Progenitor cell of endocrine pancreas (in vitro differentiated cells): Measurements from ENCODE around the gene EME1. TPM values are rescaled to one million over a fixed set of nuclear protein-coding genes. Genes with fewer than 3 reads are reported as not detected.
A peak's percentile ranks its signal among the peaks of the same experiment; 100 is the strongest.
"Not testable (repeated sequence)": the region's sequence is repeated elsewhere in the genome, so short reads cannot be mapped to it uniquely, and the experiment has no call there.

Experiments used
- DNase-seq: peaks from one replicate; pipeline ENCODE4 v3.0.0; 2021; ENCODE audit warnings: low spot score; ENCODE audit not compliant: unreplicated experiment
- H3K27ac Mint-ChIP-seq: 2 replicates; pipeline ENCODE4 v1.8.0; 2021; ENCODE audit warnings: mild to moderate bottlenecking, moderate library complexity, mixed read lengths
- H3K27me3 Mint-ChIP-seq: 2 replicates; pipeline ENCODE4 v1.8.0; 2021; ENCODE audit warnings: mixed read lengths
- H3K36me3 Mint-ChIP-seq: 2 replicates; pipeline ENCODE4 v1.8.0; 2022; ENCODE audit warnings: mixed read lengths; ENCODE audit not compliant: insufficient read depth
- H3K4me1 Mint-ChIP-seq: 2 replicates; pipeline ENCODE4 v1.8.0; 2021; ENCODE audit warnings: low read depth, mixed read lengths
- H3K4me3 Mint-ChIP-seq: 2 replicates; pipeline ENCODE4 v1.8.0; 2021; ENCODE audit warnings: low read depth, mild to moderate bottlenecking, moderate library complexity, mixed read lengths
- H3K9me3 Mint-ChIP-seq: 2 replicates; pipeline ENCODE4 v1.8.0; 2021; ENCODE audit warnings: low read depth, mixed read lengths
- total RNA-seq: library from RNA; stranded (reverse); gene quantifications from 2 replicates; pipeline ENCODE4 v1.2.1, GENCODE V29; 2021
- TF ChIP-seq, protein P1 (sequence below): fragments of 200-600 bp; sonication (generic); IDR thresholded peaks from one replicate; pipeline ENCODE4 v1.5.0; 2021; ENCODE audit warnings: antibody characterized with exemption, mild to moderate bottlenecking; ENCODE audit not compliant: unreplicated experiment

EME1 gene
- total RNA-seq, 1 donor from 2014 or later = 10.1 TPM

DNA sequence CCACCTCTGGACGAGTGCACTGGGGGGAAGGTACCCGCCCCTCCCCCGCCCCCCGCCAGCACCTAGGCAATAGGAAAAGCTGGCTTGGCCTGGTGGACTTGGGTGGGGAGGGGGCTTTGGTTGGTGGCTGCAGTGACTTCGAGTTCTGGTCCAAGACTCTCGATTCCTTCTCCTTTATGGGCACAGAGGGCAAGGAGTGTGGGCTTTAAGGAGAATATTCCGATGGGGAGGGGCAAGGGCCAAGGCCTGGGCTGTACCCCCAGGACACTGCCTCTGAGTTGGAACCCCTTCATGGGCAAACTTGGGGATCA is 53.4 kb downstream of the EME1 start:
- H3K27me3 Mint-ChIP-seq = no peaks in the 10 kb centered on the region
- TF ChIP-seq, protein P1, sequence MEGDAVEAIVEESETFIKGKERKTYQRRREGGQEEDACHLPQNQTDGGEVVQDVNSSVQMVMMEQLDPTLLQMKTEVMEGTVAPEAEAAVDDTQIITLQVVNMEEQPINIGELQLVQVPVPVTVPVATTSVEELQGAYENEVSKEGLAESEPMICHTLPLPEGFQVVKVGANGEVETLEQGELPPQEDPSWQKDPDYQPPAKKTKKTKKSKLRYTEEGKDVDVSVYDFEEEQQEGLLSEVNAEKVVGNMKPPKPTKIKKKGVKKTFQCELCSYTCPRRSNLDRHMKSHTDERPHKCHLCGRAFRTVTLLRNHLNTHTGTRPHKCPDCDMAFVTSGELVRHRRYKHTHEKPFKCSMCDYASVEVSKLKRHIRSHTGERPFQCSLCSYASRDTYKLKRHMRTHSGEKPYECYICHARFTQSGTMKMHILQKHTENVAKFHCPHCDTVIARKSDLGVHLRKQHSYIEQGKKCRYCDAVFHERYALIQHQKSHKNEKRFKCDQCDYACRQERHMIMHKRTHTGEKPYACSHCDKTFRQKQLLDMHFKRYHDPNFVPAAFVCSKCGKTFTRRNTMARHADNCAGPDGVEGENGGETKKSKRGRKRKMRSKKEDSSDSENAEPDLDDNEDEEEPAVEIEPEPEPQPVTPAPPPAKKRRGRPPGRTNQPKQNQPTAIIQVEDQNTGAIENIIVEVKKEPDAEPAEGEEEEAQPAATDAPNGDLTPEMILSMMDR = no peak
- peak overlapping the region; percentile 52 for H3K27ac Mint-ChIP-seq
- peak overlapping the region; percentile 74 for H3K4me3 Mint-ChIP-seq
- DNase-seq = no peak
- H3K9me3 Mint-ChIP-seq = no peaks in the 10 kb centered on the region
- peaks cover 53% of the 10 kb centered on the region for H3K4me1 Mint-ChIP-seq
- no peaks in the 10 kb centered on the region for H3K36me3 Mint-ChIP-seq

DNA sequence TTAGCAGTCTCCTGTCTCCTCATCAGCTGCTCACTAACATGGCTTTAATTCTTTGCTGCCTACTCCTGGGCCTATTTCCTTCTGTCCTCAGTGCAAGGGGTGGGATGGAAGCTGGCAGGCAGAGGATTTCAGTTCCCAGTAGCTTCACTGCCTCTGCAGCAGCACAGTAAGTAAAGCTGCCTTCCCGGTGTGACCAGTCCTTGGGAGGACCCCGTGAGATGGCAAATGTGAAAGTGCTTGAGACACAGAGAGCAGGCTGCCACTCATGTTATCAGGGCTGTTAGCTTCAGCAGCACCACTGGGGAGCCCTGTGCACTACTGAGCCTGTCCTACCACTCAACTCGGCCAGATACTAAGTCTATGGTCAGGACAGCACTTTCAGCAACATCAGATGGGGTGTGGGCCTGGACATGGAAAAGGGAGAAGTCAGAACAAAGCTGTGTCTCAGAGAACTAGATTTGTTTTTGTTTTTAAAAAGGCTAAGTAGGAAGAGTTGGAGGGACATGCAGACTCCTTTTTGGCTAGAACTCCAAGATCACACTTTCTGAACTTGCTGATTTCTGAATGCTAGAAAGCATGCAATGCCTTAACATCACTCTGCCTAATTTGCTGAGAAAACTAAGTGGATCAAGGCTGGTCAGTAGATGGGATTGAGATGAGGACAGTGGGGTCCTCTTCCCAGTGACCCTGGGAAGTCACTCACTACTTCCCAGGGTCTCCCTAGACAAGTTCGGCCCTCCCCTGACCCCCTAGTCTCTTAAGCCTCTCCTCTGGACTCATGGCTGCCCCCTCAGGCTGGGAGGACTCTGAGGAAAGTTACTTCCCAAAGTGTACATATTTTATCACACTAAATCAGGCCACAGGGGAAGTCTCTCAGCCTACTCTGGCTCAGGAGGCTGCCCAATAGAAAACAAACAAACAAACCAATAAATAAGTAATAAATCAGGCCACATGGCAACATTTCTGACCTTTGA is 54.1 kb downstream of the EME1 start:
- Mint-ChIP-seq H3K9me3 (no peaks in the 10 kb centered on the region), H3K4me3 (peak overlapping the region; percentile 74), H3K27ac (peak overlapping the region; percentile 94), H3K4me1 (peaks cover 54% of the 10 kb centered on the region), H3K36me3 (no peaks in the 10 kb centered on the region), H3K27me3 (no peaks in the 10 kb centered on the region)
- TF ChIP-seq, protein P1 = peak; percentile 36
- no peak for DNase-seq

DNA sequence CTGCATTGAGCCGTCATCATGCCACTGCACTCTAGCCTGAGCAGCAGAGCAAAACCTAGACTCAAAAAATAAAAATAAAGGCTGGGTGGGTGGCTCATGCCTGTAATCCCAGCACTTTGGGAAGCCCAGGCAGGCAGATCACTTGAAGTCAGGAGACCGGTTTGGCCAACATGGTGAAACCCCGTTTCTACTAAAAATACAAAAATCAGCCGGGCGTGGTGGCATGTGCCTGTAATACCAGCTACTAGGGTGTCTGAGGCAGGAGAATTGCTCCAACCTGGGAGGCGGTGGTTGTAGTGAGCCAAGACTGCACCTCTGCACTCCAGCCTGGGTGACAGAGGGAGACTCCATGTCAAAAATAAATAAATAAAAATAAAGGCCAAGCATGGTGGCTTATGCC is 55.1 kb downstream of the EME1 start:
- not testable (repeated sequence) for H3K27me3 Mint-ChIP-seq, H3K9me3 Mint-ChIP-seq, DNase-seq, H3K36me3 Mint-ChIP-seq
- Mint-ChIP-seq H3K4me3 (peak overlapping the region; percentile 74), H3K4me1 (peaks cover 54% of the 10 kb centered on the region), H3K27ac (peak overlapping the region; percentile 90)

DNA sequence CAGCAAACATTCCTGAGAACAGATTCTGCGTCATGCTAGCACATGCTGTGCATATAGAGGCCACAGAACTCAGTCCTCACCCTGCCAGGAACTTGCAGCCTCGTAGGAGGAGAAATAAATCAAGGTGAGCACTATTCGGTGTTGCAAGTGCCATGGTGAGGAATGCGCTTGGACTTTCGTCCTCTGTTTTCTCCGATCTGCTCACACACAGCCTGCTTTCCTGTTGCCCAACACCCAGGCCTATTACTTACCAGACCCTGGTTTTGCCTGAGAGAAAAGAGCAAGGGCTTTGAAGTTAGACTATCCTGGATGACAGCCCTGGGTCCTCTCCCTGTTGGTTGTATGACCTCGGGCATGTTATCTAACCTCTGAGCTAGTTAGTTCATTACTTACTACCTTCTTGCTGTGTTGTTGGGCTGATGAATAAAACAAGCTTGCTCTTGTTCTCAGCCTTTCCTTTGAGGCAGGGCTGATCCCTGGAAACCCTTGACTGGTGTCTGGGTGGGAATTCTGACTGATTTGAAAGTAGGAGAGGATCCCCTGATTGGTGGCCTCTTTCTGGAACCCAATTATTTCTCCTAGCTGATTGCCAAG is 55.9 kb downstream of the EME1 start:
- Mint-ChIP-seq H3K27me3 (no peaks in the 10 kb centered on the region), H3K4me1 (peaks cover 48% of the 10 kb centered on the region), H3K4me3 (peak overlapping the region; percentile 21), H3K27ac (peak overlapping the region; percentile 24), H3K9me3 (no peaks in the 10 kb centered on the region), H3K36me3 (no peaks in the 10 kb centered on the region)
- no peak for DNase-seq
- TF ChIP-seq, protein P1 = no peak

DNA sequence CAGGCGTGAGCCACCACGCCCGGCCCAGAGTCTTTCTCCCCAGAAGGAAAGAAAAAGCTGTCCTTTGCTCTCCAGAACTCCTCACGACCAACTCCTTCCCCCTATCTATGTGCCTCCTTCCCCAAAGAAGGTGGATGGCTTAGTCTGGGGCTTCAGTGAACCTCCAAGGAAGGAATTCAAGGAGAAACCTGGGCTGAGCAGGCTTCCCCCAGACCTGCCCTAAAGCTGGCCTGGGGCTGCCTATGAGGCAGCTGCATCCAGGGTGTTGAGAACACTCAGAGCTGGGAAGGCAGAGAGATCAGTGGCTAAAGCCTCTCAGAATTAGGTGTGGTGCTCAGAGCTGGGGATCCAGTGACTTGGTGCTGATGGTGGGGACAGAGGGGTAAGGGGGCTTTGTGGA is 56.8 kb downstream of the EME1 start:
- TF ChIP-seq, protein P1 = no peak
- H3K27ac Mint-ChIP-seq = no peak overlapping the region

More for the DNA sequence above, 56.8 kb downstream of the EME1 start:
- no peaks in the 10 kb centered on the region for H3K27me3 Mint-ChIP-seq
- H3K4me1 Mint-ChIP-seq = peaks cover 42% of the 10 kb centered on the region
- peaks cover 1% of the 10 kb centered on the region for H3K36me3 Mint-ChIP-seq
- no peak for DNase-seq
- no peaks in the 10 kb centered on the region for H3K9me3 Mint-ChIP-seq
- no peak overlapping the region for H3K4me3 Mint-ChIP-seq

Other genes starting within 250 kb of the EME1 start
- gene SAMD14, start 243.1 kb upstream of the EME1 start, total RNA-seq = 6.0 and 7.7 TPM in 2 replicates
- 34.3 and 35.7 TPM in 2 replicates for gene PPP1R9B, start 222.6 kb upstream of the EME1 start, total RNA-seq
- gene SGCA, start 207.2 kb upstream of the EME1 start, total RNA-seq = not detected in 2 replicates
- 26.7 and 38.4 TPM in 2 replicates for gene COL1A1, start 171.6 kb upstream of the EME1 start, total RNA-seq
- 7.4 and 7.6 TPM in 2 replicates for gene TMEM92, start 98.8 kb upstream of the EME1 start, total RNA-seq
- 26.0 and 28.6 TPM in 2 replicates for gene XYLT2, start 27.1 kb upstream of the EME1 start, total RNA-seq
- gene MRPL27, start within 50 bp of the EME1 start, total RNA-seq = 59.1 and 59.6 TPM in 2 replicates
- gene LRRC59, start 24.3 kb downstream of the EME1 start, total RNA-seq = 55.2 and 56.0 TPM in 2 replicates
- gene ACSF2, start 53.0 kb downstream of the EME1 start, total RNA-seq = 69.7 and 72.6 TPM in 2 replicates
- gene CHAD, start 95.7 kb downstream of the EME1 start, total RNA-seq = not detected in 2 replicates
- gene RSAD1, start 105.6 kb downstream of the EME1 start, total RNA-seq = 34.4 and 40.7 TPM in 2 replicates
- 1.7 and 3.5 TPM in 2 replicates for gene MYCBPAP, start 135.2 kb downstream of the EME1 start, total RNA-seq
- gene EPN3, start 159.5 kb downstream of the EME1 start, total RNA-seq = 8.5 and 9.1 TPM in 2 replicates
- gene SPATA20, start 173.9 kb downstream of the EME1 start, total RNA-seq = 84.1 and 90.3 TPM in 2 replicates
- 0.19 and 0.36 TPM in 2 replicates for gene CACNA1G, start 187.5 kb downstream of the EME1 start, total RNA-seq